Progenitor cell of endocrine pancreas (in vitro differentiated cells): Measurements from ENCODE around the gene PSMD5. TPM values are rescaled to one million over a fixed set of nuclear protein-coding genes. Genes with fewer than 3 reads are reported as not detected.

Experiments used
- DNase-seq: peaks from one replicate; pipeline ENCODE4 v3.0.0; 2021; ENCODE audit warnings: low spot score; ENCODE audit not compliant: unreplicated experiment
- H3K27ac Mint-ChIP-seq: 2 replicates; pipeline ENCODE4 v1.8.0; 2021; ENCODE audit warnings: mild to moderate bottlenecking, moderate library complexity, mixed read lengths
- H3K27me3 Mint-ChIP-seq: 2 replicates; pipeline ENCODE4 v1.8.0; 2021; ENCODE audit warnings: mixed read lengths
- H3K36me3 Mint-ChIP-seq: 2 replicates; pipeline ENCODE4 v1.8.0; 2022; ENCODE audit warnings: mixed read lengths; ENCODE audit not compliant: insufficient read depth
- H3K4me1 Mint-ChIP-seq: 2 replicates; pipeline ENCODE4 v1.8.0; 2021; ENCODE audit warnings: low read depth, mixed read lengths
- H3K4me3 Mint-ChIP-seq: 2 replicates; pipeline ENCODE4 v1.8.0; 2021; ENCODE audit warnings: low read depth, mild to moderate bottlenecking, moderate library complexity, mixed read lengths
- H3K9me3 Mint-ChIP-seq: 2 replicates; pipeline ENCODE4 v1.8.0; 2021; ENCODE audit warnings: low read depth, mixed read lengths
- total RNA-seq: library from RNA; stranded (reverse); gene quantifications from 2 replicates; pipeline ENCODE4 v1.2.1, GENCODE V29; 2021
- TF ChIP-seq, protein P1 (sequence below): fragments of 200-600 bp; sonication (generic); IDR thresholded peaks from one replicate; pipeline ENCODE4 v1.5.0; 2021; ENCODE audit warnings: antibody characterized with exemption, mild to moderate bottlenecking; ENCODE audit not compliant: unreplicated experiment

Gene PSMD5
- total RNA-seq, 1 donor from 2014 or later = 50.1 TPM

- Mint-ChIP-seq H3K36me3 (no peaks in the 10 kb centered on the region), H3K27ac (no peak overlapping the region)
These were observed 7.6 kb upstream of the PSMD5 start for GRCh38 chr9:120850315-120850714.

GRCh38 chr9:120846906-120847305, 4.2 kb upstream of the PSMD5 start:
- no peak overlapping the region for H3K4me3 Mint-ChIP-seq
- H3K9me3 Mint-ChIP-seq = no peaks in the 10 kb centered on the region
- peaks cover 20% of the 10 kb centered on the region for H3K4me1 Mint-ChIP-seq
- peak overlapping the region; percentile 70 for H3K27ac Mint-ChIP-seq
- H3K36me3 Mint-ChIP-seq = peaks cover 3% of the 10 kb centered on the region
- TF ChIP-seq, protein P1, sequence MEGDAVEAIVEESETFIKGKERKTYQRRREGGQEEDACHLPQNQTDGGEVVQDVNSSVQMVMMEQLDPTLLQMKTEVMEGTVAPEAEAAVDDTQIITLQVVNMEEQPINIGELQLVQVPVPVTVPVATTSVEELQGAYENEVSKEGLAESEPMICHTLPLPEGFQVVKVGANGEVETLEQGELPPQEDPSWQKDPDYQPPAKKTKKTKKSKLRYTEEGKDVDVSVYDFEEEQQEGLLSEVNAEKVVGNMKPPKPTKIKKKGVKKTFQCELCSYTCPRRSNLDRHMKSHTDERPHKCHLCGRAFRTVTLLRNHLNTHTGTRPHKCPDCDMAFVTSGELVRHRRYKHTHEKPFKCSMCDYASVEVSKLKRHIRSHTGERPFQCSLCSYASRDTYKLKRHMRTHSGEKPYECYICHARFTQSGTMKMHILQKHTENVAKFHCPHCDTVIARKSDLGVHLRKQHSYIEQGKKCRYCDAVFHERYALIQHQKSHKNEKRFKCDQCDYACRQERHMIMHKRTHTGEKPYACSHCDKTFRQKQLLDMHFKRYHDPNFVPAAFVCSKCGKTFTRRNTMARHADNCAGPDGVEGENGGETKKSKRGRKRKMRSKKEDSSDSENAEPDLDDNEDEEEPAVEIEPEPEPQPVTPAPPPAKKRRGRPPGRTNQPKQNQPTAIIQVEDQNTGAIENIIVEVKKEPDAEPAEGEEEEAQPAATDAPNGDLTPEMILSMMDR = no peak
- H3K27me3 Mint-ChIP-seq = no peaks in the 10 kb centered on the region
- no peak for DNase-seq

More at GRCh38 chr9:120850315-120850714, 7.6 kb upstream of the PSMD5 start:
- no peak for DNase-seq
- TF ChIP-seq, protein P1 = no peak
- Mint-ChIP-seq H3K4me1 (peaks cover 15% of the 10 kb centered on the region), H3K9me3 (no peaks in the 10 kb centered on the region), H3K4me3 (no peak overlapping the region), H3K27me3 (no peaks in the 10 kb centered on the region)

DNA sequence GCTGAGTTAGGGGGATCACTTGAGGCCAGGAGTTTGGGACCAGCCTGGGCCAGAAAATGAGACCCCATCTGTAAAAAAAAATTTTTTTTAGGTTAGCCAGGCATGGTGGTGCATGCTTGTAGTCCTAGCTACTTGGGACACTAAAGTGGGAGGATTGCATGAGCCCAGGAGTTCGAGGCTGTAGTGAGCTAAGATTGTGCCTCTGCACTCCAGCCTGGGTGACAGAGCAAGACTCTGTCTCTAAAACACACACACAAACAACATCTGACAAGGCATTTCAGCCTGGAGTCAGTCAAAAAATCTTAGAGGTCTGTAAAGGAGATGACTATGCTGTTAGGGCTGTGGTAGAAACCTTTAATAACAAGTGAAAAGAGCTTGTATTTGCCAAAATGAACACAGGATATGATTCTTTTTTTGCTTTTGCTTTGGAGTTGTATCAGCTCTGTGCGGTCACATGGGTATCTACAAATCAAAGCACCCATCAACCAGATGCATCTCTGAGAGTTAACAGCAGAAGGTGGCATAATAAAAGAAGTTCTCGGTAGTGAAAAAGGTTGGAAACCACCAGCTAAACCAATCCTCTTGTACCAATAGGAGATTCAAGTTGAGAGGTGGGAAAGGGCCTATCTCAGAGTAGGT, 3.6 kb upstream of the PSMD5 start:
- H3K9me3 Mint-ChIP-seq = no peaks in the 10 kb centered on the region
- H3K27ac Mint-ChIP-seq = no peak overlapping the region
- H3K4me3 Mint-ChIP-seq = no peak overlapping the region
- TF ChIP-seq, protein P1 = no peak
- peaks cover 8% of the 10 kb centered on the region for H3K36me3 Mint-ChIP-seq
- H3K27me3 Mint-ChIP-seq = no peaks in the 10 kb centered on the region
- DNase-seq = no peak
- H3K4me1 Mint-ChIP-seq = peaks cover 25% of the 10 kb centered on the region

- Mint-ChIP-seq H3K36me3 (peaks cover 9% of the 10 kb centered on the region), H3K9me3 (no peaks in the 10 kb centered on the region), H3K4me3 (no peak overlapping the region), H3K27me3 (no peaks in the 10 kb centered on the region), H3K4me1 (peaks cover 26% of the 10 kb centered on the region), H3K27ac (no peak overlapping the region)
- no peak for DNase-seq
- TF ChIP-seq, protein P1 = no peak
These were observed 2.5 kb upstream of the PSMD5 start for GRCh38 chr9:120845255-120845654.

GRCh38 chr9:120841930-120842684, 615 bp downstream of the PSMD5 start:
- TF ChIP-seq, protein P1 = peak; percentile 3
- Mint-ChIP-seq H3K4me1 (peaks cover 20% of the 10 kb centered on the region), H3K9me3 (no peaks in the 10 kb centered on the region), H3K4me3 (peak overlapping the region; percentile 92), H3K27ac (peak overlapping the region; percentile 98), H3K27me3 (no peaks in the 10 kb centered on the region), H3K36me3 (peaks cover 12% of the 10 kb centered on the region)
- DNase-seq = no peak
